ENCODE measurements around the gene ABCC6. TPM values are rescaled to one million over a fixed set of nuclear protein-coding genes. Genes with fewer than 3 reads are reported as not detected.

The ABCC6 gene
- total RNA-seq, 4 donors from 2014 or later: 0.23 to 4.8 (median 0.73) TPM

GRCh38 chr16:16139061-16139460 is 84.2 kb downstream of the ABCC6 start:
- DNase-seq (no peak), ATAC-seq (no peak)
- H3K9me3 ChIP-seq: no peaks in the 10 kb centered on the region
- H3K36me3 ChIP-seq: peaks cover 0 to 80% of the 10 kb centered on the region in 2 donors
- H3K27me3 ChIP-seq: no peaks in the 10 kb centered on the region
- TF ChIP-seq CTCF (IDR thresholded peaks at IDR 0.05 in 4 of 5, conservative IDR thresholded peaks at IDR 0.05 in 1 of 5): no peak
- TF ChIP-seq POLR2A (IDR thresholded peaks at IDR 0.05): no peak
- peaks cover 0 to 3% of the 10 kb centered on the region in 2 donors for H3K4me1 ChIP-seq
- H3K27ac ChIP-seq: no peak overlapping the region
- in situ Hi-C loops (cut with MboI; ENCODE audit: low sequenced_read_pairs in 4 of 4) (no loop called here), intact Hi-C loops (cut with DNase I; ENCODE audit: low total_unique reads) (no loop called here)
- no peak overlapping the region for H3K4me3 ChIP-seq

GRCh38 chr16:16138034-16138635 is 85.2 kb downstream of the ABCC6 start:
- no peak for TF ChIP-seq POLR2A (IDR thresholded peaks at IDR 0.05)
- no peak for TF ChIP-seq CTCF (IDR thresholded peaks at IDR 0.05 in 4 of 5, conservative IDR thresholded peaks at IDR 0.05 in 1 of 5)
- intact Hi-C loops (cut with DNase I; ENCODE audit: low total_unique reads) (no loop called here), in situ Hi-C loops (cut with MboI; ENCODE audit: low sequenced_read_pairs in 4 of 4) (no loop called here)
- peaks cover 0 to 87% of the 10 kb centered on the region in 2 donors for H3K36me3 ChIP-seq
- H3K27ac ChIP-seq: no peak overlapping the region
- no peaks in the 10 kb centered on the region for H3K4me1 ChIP-seq
- H3K27me3 ChIP-seq: no peaks in the 10 kb centered on the region
- DNase-seq: no peak
- no peak overlapping the region for H3K4me3 ChIP-seq
- no peaks in the 10 kb centered on the region for H3K9me3 ChIP-seq
- no peak for ATAC-seq

- Histone ChIP-seq H3K36me3 (peaks cover 0 to 91% of the 10 kb centered on the region in 2 donors), H3K4me1 (no peaks in the 10 kb centered on the region), H3K27ac (no peak overlapping the region), H3K27me3 (no peaks in the 10 kb centered on the region), H3K9me3 (no peaks in the 10 kb centered on the region), H3K4me3 (no peak overlapping the region)
- in situ Hi-C loops (cut with MboI; ENCODE audit: low sequenced_read_pairs in 4 of 4) (no loop called here), intact Hi-C loops (cut with DNase I; ENCODE audit: low total_unique reads) (no loop called here)
- TF ChIP-seq CTCF (IDR thresholded peaks at IDR 0.05 in 4 of 5, conservative IDR thresholded peaks at IDR 0.05 in 1 of 5) (no peak), POLR2A (IDR thresholded peaks at IDR 0.05) (no peak)
- ATAC-seq: no peak
- DNase-seq: no peak
Measured at GRCh38 chr16:16137110-16137509, 86.2 kb downstream of the ABCC6 start.

GRCh38 chr16:16136588-16136987 is 86.7 kb downstream of the ABCC6 start:
- H3K4me3 ChIP-seq: no peak overlapping the region
- TF ChIP-seq CTCF (IDR thresholded peaks at IDR 0.05 in 4 of 5, conservative IDR thresholded peaks at IDR 0.05 in 1 of 5) (no peak), POLR2A (IDR thresholded peaks at IDR 0.05) (no peak)
- no peak for ATAC-seq
- intact Hi-C loops (cut with DNase I; ENCODE audit: low total_unique reads): no loop called here
- no peaks in the 10 kb centered on the region for H3K4me1 ChIP-seq
- DNase-seq: no peak
- H3K27ac ChIP-seq: no peak overlapping the region
- H3K27me3 ChIP-seq: no peaks in the 10 kb centered on the region
- in situ Hi-C loops (cut with MboI; ENCODE audit: low sequenced_read_pairs in 4 of 4): no loop called here
- H3K36me3 ChIP-seq: peaks cover 0 to 90% of the 10 kb centered on the region in 2 donors
- no peaks in the 10 kb centered on the region for H3K9me3 ChIP-seq
